ENCODE data around the gene DEAF1. TPM values are rescaled to one million over a fixed set of nuclear protein-coding genes. Genes with fewer than 3 reads are reported as not detected.
"Not testable (repeated sequence)": the region's sequence is repeated elsewhere in the genome, so short reads cannot be mapped to it uniquely, and the experiment has no call there.

Gene DEAF1
- total RNA-seq, 1 donor from 2014 or later: 62.7 TPM

GRCh38 chr11:679271-680207, 15.5 kb downstream of the DEAF1 start:
- no peak for DNase-seq (ENCODE audit: low read depth)

GRCh38 chr11:678297-678696, 16.7 kb downstream of the DEAF1 start:
- no peak for DNase-seq (ENCODE audit: low read depth)

- no peak for DNase-seq (ENCODE audit: low read depth)
Observed at GRCh38 chr11:674406-674805, 20.6 kb downstream of the DEAF1 start.

- no peak for DNase-seq (ENCODE audit: low read depth)
Observed at GRCh38 chr11:673866-674265, 21.2 kb downstream of the DEAF1 start.

GRCh38 chr11:665704-666281, 29.2 kb downstream of the DEAF1 start:
- DNase-seq (ENCODE audit: low read depth): peak; percentile 55

GRCh38 chr11:665062-665703, 29.8 kb downstream of the DEAF1 start:
- DNase-seq (ENCODE audit: low read depth): no peak

GRCh38 chr11:662689-663274, 32.2 kb downstream of the DEAF1 start:
- DNase-seq (ENCODE audit: low read depth): peak; percentile 27

GRCh38 chr11:660681-661444, 34.2 kb downstream of the DEAF1 start:
- DNase-seq (ENCODE audit: low read depth): no peak

GRCh38 chr11:660281-660680, 34.7 kb downstream of the DEAF1 start:
- DNase-seq (ENCODE audit: low read depth): no peak

- no peak for DNase-seq (ENCODE audit: low read depth)
Observed at GRCh38 chr11:659532-660085, 35.4 kb downstream of the DEAF1 start.

- no peak for DNase-seq (ENCODE audit: low read depth)
Observed at GRCh38 chr11:657691-658126, 37.3 kb downstream of the DEAF1 start.

GRCh38 chr11:656866-657265, 38.2 kb downstream of the DEAF1 start:
- DNase-seq (ENCODE audit: low read depth): no peak

- DNase-seq (ENCODE audit: low read depth): no peak
Observed at GRCh38 chr11:656426-656825, 38.6 kb downstream of the DEAF1 start.

GRCh38 chr11:655036-655726, 39.8 kb downstream of the DEAF1 start:
- peak; percentile 88 for DNase-seq (ENCODE audit: low read depth)

- not testable (repeated sequence) for DNase-seq (ENCODE audit: low read depth)
Observed at GRCh38 chr11:654444-654843, 40.6 kb downstream of the DEAF1 start.

GRCh38 chr11:653837-654236, 41.2 kb downstream of the DEAF1 start:
- no peak for DNase-seq (ENCODE audit: low read depth)

GRCh38 chr11:653136-653535, 41.9 kb downstream of the DEAF1 start:
- not testable (repeated sequence) for DNase-seq (ENCODE audit: low read depth)

- DNase-seq (ENCODE audit: low read depth): no peak
Observed at GRCh38 chr11:650482-650881, 44.5 kb downstream of the DEAF1 start.

- peak; percentile 60 for DNase-seq (ENCODE audit: low read depth)
Observed at GRCh38 chr11:647672-648158, 47.3 kb downstream of the DEAF1 start.

- no peak for DNase-seq (ENCODE audit: low read depth)
Observed at GRCh38 chr11:646214-646613, 48.8 kb downstream of the DEAF1 start.

Data from renal cortical epithelial cell (primary cell).